Measurements from ENCODE around the gene DAGLA.

DNA sequence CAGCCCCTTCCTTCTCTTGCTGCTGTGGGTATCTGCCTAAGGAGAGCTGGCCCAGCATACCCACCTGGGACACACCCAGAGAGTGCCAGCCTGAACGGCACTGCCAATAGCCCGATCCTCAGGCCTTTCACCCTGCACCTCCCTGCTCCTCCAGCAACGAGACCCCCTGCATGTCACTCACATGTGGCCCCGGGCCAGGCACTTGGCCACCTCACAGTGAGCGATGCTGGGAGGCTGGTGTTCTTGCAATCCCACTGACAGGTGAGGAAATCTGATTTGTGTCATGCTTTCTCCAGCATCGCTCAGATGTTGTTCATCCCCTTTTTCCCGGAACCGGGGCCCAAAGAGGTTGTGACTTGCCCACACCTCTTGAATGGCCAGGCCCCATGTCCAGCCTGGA, 20.5 kb downstream of the DAGLA start:
- TF ChIP-seq CTCF (IDR thresholded peaks at IDR 0.05) (no peak), POLR2A (IDR thresholded peaks at IDR 0.05) (no peak), POLR2AphosphoS5 (IDR thresholded peaks at IDR 0.05) (no peak)
